ENCODE measurements around the gene DBN1. TPM values are rescaled to one million over a fixed set of nuclear protein-coding genes. Genes with fewer than 3 reads are reported as not detected.

DBN1 gene
- total RNA-seq, 4 donors from 2014 or later: 61.4 to 98.8 (median 68.0) TPM

GRCh38 chr5:177453852-177454396 lies 19.5 kb downstream of the DBN1 start:
- DNase-seq: peak; percentile 25 to 48
- Histone ChIP-seq H3K4me3 (replicated peaks in 1 of 3) (peak overlapping the region in 1 of 3 donors; percentile 71), H3K36me3 (peaks cover 11 to 13% of the 10 kb centered on the region in 2 donors), H3K4me1 (peaks cover 10 to 15% of the 10 kb centered on the region in 2 donors), H3K27ac (no peak overlapping the region), H3K27me3 (no peaks in the 10 kb centered on the region), H3K9me3 (no peaks in the 10 kb centered on the region)
- TF ChIP-seq POLR2A (IDR thresholded peaks at IDR 0.05) (no peak), CTCF (IDR thresholded peaks at IDR 0.05) (no peak)
- intact Hi-C loops (cut with DNase I): loop anchor here (5.0 kb wide), 1 partner anchor 52 kb away; the partner anchor contains the start of gene PFN3
- WGBS, 2 donors: 13 to 22% methylated on average over 8 to 22 of the region's 31 CpGs

DNA sequence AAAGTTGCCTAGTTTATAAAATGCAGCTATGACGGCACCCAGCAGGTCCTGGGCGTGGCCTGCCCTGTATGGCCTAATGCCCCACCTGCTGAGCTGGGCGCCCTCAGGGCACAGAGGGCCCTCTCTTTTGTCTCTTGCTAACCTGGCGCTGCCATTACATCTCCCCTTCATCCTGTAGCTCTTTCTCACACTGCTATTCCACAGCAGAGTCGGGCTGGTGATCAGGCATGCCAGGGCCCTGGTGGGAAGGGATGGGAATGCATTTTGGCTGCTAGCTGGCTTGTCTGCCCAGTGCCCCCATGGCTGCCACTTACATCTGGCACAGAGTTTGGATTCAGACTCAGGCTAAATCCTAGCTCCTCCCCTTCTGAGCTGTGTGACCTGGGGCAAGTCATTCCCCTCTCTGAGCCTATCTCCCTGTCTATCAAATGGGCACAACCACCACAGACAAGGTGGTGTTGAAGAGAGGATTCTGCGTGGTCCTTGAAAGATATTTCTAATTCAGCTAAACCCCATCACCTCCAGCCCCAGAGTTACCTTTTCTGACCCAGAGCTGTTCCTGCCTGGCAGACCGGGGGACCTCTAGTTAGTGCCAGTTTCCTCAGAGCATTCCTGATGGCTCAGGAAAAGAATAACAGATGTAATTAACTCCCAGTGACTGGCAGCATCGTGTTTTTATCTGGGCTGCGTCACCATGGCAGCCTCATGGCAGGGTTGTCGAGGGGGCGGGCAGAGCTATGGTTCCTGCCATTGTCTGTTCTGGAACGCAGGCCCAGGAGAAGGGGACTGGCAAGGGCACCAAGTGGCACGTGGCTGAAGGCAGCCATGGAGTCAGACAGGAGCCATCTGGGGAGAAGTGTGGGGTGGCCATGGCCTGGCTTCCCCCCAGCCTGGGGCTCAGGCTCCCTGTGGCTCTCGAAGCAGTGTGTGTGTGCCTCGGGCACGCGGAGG lies 20.5 kb downstream of the DBN1 start:
- H3K27ac ChIP-seq: no peak overlapping the region
- DNase-seq: no peak
- peaks cover 10 to 18% of the 10 kb centered on the region in 2 donors for H3K4me1 ChIP-seq
- peaks cover 2 to 4% of the 10 kb centered on the region in 2 donors for H3K36me3 ChIP-seq
- no peaks in the 10 kb centered on the region for H3K9me3 ChIP-seq
- H3K27me3 ChIP-seq: no peaks in the 10 kb centered on the region
- WGBS, 2 donors: 89 to 91% methylated on average over 11 to 16 of the region's 17 CpGs
- H3K4me3 ChIP-seq (replicated peaks in 1 of 3): no peak overlapping the region
- TF ChIP-seq POLR2A (IDR thresholded peaks at IDR 0.05) (no peak), CTCF (IDR thresholded peaks at IDR 0.05) (no peak)
- intact Hi-C loops (cut with DNase I): loop anchor here (5.0 kb wide), 1 partner anchor 51 kb away; the partner anchor contains the start of gene PFN3

- Histone ChIP-seq H3K27ac (no peak overlapping the region), H3K4me3 (replicated peaks in 1 of 3) (no peak overlapping the region), H3K4me1 (peaks cover 23 to 29% of the 10 kb centered on the region in 2 donors), H3K9me3 (no peaks in the 10 kb centered on the region), H3K36me3 (no peaks in the 10 kb centered on the region), H3K27me3 (no peaks in the 10 kb centered on the region)
- DNase-seq: no peak
- 84 to 96% methylated on average over 9 of the region's 10 CpGs for WGBS, 2 donors
- TF ChIP-seq POLR2A (IDR thresholded peaks at IDR 0.05): no peak
- no peak for TF ChIP-seq CTCF (IDR thresholded peaks at IDR 0.05)
- intact Hi-C loops (cut with DNase I): loop anchor here (5.0 kb wide), 1 partner anchor 49 kb away; the partner anchor contains the start of gene PFN3
Measured at GRCh38 chr5:177450667-177451424, 22.6 kb downstream of the DBN1 start.

- H3K9me3 ChIP-seq: no peaks in the 10 kb centered on the region
- TF ChIP-seq CTCF (IDR thresholded peaks at IDR 0.05) (no peak), POLR2A (IDR thresholded peaks at IDR 0.05) (no peak)
- no peak overlapping the region for H3K27ac ChIP-seq
- WGBS, 2 donors: 82 to 88% methylated on average over 7 to 18 of the region's 18 CpGs
- intact Hi-C loops (cut with DNase I): loop anchor here (5.0 kb wide), 1 partner anchor 47 kb away; the partner anchor contains the start of gene PFN3
- H3K4me1 ChIP-seq: peaks cover 21 to 31% of the 10 kb centered on the region in 2 donors
- no peaks in the 10 kb centered on the region for H3K36me3 ChIP-seq
- no peak for DNase-seq
- H3K27me3 ChIP-seq: no peaks in the 10 kb centered on the region
- H3K4me3 ChIP-seq (replicated peaks in 1 of 3): no peak overlapping the region
Measured at GRCh38 chr5:177449140-177450061, 24.0 kb downstream of the DBN1 start.
